ENCODE measurements around the gene ATXN7L1.
"Not testable (repeated sequence)": the region's sequence is repeated elsewhere in the genome, so short reads cannot be mapped to it uniquely, and the experiment has no call there.

The ATXN7L1 gene

DNA sequence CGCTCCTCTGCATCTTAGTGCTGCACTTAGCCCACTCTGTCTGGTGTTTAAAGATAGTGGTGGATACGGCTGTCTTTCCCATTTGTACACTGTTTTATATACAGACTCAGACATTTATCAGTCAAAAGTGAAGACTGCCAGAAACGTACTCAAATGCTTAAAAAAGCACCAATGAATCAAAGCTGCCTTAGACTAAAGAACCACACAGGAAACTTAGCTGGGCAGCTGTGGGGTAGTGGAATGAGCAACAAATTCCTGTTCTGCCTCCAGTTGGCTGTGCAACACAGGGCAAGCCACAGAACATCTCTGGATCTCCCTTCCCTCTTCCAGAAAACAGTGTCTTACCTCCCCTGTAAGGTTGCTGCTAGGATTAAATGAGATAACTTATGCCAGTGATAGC is 76.0 kb downstream of the ATXN7L1 start:
- DNase-seq = no peak

GRCh38 chr7:105799677-105800076 is 76.7 kb downstream of the ATXN7L1 start:
- DNase-seq = no peak

DNA sequence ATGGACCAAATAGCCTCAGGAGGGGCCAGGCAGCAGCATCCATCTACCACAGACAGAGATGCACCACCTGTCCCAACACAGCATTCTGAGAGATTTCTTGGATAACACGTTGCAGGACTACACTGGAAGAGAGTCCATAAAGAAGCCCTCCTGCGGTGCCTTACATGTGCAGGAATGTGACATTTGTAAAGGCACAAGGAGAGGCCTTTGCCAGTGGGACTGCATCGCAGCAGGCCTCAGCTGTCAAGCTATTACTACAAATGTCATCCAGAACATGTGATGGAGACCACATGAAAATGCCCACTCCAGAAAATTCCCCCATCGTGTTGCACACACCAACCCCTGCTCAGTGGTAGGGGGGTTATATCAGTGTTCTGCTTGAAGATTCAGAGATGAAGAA is 77.4 kb downstream of the ATXN7L1 start:
- DNase-seq = no peak

- DNase-seq = no peak
Observed at GRCh38 chr7:105797652-105798051, 78.7 kb downstream of the ATXN7L1 start.

DNA sequence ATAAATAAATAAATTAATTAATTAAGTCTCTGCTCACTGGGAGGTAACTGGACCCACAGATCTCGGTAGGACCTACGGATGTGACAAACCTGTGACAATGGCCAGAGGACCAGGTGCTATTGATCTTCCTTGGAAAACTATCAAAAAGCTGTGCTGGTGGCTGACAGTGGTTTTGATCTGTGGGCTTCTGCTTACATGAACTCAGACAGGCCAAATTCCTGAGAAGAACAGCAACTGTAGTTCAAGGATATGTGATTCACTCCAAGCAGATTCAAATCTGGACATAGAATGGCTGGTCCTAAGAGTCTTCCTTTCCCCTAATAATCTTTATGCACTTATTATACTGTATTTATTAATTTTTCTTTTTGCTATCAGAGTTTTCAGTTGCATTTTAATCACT is 80.0 kb downstream of the ATXN7L1 start:
- no peak for DNase-seq

- no peak for DNase-seq
Observed at GRCh38 chr7:105794741-105795729, 81.4 kb downstream of the ATXN7L1 start.

- no peak for DNase-seq
Observed at GRCh38 chr7:105792488-105793370, 83.7 kb downstream of the ATXN7L1 start.

DNA sequence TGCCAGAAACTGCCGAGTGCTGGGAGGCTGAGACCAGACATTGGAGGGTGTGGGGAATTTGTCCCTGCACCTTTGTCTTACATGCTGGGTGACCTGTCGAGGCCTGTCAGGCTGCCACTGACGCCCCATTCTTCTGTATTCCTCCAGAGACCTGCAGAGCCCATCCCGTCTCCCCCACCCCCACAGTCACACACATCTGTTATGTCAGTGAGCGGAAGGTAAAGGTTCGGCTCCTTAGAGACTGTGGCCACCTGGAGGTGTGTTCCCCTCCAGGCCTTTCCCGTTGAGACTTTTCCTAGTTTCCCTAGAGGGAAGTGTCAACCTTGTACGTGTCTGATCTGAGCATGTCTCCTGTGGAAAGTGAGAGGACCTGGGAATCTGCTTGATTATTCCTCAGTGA is 84.5 kb downstream of the ATXN7L1 start:
- no peak for DNase-seq

- DNase-seq = no peak
Observed at GRCh38 chr7:105790996-105791395, 85.4 kb downstream of the ATXN7L1 start.

- not testable (repeated sequence) for DNase-seq
Observed at GRCh38 chr7:105790452-105790851, 85.9 kb downstream of the ATXN7L1 start.

- DNase-seq = no peak
Observed at GRCh38 chr7:105788816-105789349, 87.5 kb downstream of the ATXN7L1 start.

GRCh38 chr7:105788356-105788755 is 88.0 kb downstream of the ATXN7L1 start:
- no peak for DNase-seq

- no peak for DNase-seq
Observed at GRCh38 chr7:105787793-105788192, 88.6 kb downstream of the ATXN7L1 start.

DNA sequence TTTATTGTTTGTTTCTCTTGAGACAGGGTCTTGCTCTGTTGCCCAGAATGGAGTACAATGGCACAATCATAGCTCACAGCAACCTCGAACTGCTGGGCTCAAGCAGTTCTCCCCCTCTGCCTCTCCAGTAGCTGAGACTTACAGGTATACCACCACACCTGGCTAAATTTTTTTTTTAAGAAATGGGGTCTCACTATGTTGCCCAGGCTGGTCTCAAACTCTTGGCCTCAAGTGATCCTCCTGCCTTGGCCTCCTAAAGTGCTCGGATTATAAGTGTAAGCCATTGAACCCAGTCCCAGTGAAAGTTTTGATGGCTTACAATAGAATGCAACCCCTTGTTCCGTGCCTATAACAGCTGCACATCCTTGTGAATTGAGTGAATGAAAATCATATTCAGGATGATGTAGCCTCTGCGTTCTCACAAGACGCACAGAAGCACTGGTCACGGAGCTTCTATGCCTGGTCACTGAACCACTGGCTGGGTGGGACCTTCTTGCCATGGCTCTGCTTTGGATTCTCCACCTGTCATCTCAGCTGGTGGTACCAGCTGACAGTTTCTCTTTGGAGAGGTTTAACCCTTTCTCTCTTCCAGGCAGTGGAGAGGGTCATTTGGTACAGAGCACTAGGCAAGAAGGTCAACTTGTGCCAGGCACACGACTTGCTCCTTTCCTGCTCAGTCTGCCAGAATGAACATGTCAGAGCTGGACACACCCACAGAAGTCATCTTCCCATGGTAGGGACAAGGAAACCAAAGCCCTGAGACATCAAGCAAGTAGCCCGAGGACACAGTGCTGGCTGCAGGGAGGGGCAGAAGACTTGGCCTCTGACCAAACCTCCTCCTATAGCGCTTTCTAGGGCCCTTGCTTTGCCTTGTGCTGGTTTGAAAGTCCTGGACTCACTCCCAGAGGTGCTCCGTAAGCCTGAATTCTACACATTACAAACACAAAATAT is 89.6 kb downstream of the ATXN7L1 start:
- DNase-seq = no peak

GRCh38 chr7:105782391-105783042 is 93.9 kb downstream of the ATXN7L1 start:
- no peak for DNase-seq

GRCh38 chr7:105779856-105780780 is 96.3 kb downstream of the ATXN7L1 start:
- DNase-seq = peak; percentile 14 to 76

- DNase-seq = no peak
Observed at GRCh38 chr7:105778956-105779355, 97.4 kb downstream of the ATXN7L1 start.

- no peak for DNase-seq
Observed at GRCh38 chr7:105776986-105777910, 99.2 kb downstream of the ATXN7L1 start.

Measured in cerebellar nuclear complex (tissue), 1 donor.